Measurements from ENCODE around the gene EFHD1.
"Not testable (repeated sequence)": the region's sequence is repeated elsewhere in the genome, so short reads cannot be mapped to it uniquely, and the experiment has no call there.

EFHD1 gene

DNA sequence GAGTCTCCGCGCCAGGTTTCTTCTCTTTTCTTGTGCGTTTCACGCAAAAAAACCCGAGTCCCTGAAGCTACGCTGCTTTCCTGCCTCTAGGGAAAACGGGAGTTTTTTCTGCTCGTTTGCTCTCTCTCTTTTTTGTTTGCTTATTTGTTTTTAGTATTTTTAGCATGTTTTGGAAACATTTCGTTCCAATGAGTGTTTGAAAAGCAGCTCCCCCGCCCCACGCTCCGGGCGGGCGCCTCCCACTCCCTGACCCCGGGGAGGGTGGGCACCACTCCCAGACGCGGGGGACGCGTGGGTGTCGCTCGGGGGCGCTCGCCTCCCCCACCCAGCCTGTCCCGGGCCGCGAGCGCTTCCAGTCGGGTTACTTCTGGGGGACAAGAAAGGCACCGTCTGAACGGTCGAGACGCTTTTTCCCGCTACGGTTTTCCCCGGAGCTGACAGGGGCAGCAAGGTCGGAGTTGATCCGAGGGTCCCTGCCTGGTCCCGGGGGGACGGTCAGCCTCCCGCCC lies 446 bp upstream of the EFHD1 start:
- 0 out of 2 replicates have a peak, but pooled peaks have one; percentile 74 for TF ChIP-seq EZH2phosphoT487 (IDR thresholded peaks at IDR 0.05; ENCODE audit: borderline replicate concordance, low read length)
- TF ChIP-seq, protein P1, sequence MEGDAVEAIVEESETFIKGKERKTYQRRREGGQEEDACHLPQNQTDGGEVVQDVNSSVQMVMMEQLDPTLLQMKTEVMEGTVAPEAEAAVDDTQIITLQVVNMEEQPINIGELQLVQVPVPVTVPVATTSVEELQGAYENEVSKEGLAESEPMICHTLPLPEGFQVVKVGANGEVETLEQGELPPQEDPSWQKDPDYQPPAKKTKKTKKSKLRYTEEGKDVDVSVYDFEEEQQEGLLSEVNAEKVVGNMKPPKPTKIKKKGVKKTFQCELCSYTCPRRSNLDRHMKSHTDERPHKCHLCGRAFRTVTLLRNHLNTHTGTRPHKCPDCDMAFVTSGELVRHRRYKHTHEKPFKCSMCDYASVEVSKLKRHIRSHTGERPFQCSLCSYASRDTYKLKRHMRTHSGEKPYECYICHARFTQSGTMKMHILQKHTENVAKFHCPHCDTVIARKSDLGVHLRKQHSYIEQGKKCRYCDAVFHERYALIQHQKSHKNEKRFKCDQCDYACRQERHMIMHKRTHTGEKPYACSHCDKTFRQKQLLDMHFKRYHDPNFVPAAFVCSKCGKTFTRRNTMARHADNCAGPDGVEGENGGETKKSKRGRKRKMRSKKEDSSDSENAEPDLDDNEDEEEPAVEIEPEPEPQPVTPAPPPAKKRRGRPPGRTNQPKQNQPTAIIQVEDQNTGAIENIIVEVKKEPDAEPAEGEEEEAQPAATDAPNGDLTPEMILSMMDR (IDR thresholded peaks at IDR 0.05; ENCODE audit: low read depth, low read length, poor library complexity, severe bottlenecking), result no peak
- H3F3A ChIP-seq (ENCODE audit: control insufficient read depth, insufficient read depth), result no peaks in the 10 kb centered on the region
- no peaks in the 10 kb centered on the region for H3K9me2 ChIP-seq (replicated peaks; ENCODE audit: control insufficient read depth, low read length)
- H3K9me3 ChIP-seq (ENCODE audit: control insufficient read depth, insufficient read depth, low read length), result no peaks in the 10 kb centered on the region
- no peaks in the 10 kb centered on the region for H3K36me3 ChIP-seq (ENCODE audit: control insufficient read depth, low read length)
- H3K27ac ChIP-seq (ENCODE audit: low read depth, low read length), result no peak overlapping the region
- peak overlapping the region; percentile 13 for H3K4me3 ChIP-seq (ENCODE audit: low read length)
- H3K4me1 ChIP-seq (ENCODE audit: control insufficient read depth, low read length), result no peaks in the 10 kb centered on the region
- peak overlapping the region; percentile 48 for H3K4me2 ChIP-seq (ENCODE audit: low read length)
- peaks cover 16% of the 10 kb centered on the region for H3K27me3 ChIP-seq (ENCODE audit: control insufficient read depth, low read length)
- no peaks in the 10 kb centered on the region for H4K20me1 ChIP-seq (ENCODE audit: control insufficient read depth, insufficient read depth, low read depth, low read length)
- H3K79me2 ChIP-seq (ENCODE audit: control insufficient read depth, low read length), result no peaks in the 10 kb centered on the region

DNA sequence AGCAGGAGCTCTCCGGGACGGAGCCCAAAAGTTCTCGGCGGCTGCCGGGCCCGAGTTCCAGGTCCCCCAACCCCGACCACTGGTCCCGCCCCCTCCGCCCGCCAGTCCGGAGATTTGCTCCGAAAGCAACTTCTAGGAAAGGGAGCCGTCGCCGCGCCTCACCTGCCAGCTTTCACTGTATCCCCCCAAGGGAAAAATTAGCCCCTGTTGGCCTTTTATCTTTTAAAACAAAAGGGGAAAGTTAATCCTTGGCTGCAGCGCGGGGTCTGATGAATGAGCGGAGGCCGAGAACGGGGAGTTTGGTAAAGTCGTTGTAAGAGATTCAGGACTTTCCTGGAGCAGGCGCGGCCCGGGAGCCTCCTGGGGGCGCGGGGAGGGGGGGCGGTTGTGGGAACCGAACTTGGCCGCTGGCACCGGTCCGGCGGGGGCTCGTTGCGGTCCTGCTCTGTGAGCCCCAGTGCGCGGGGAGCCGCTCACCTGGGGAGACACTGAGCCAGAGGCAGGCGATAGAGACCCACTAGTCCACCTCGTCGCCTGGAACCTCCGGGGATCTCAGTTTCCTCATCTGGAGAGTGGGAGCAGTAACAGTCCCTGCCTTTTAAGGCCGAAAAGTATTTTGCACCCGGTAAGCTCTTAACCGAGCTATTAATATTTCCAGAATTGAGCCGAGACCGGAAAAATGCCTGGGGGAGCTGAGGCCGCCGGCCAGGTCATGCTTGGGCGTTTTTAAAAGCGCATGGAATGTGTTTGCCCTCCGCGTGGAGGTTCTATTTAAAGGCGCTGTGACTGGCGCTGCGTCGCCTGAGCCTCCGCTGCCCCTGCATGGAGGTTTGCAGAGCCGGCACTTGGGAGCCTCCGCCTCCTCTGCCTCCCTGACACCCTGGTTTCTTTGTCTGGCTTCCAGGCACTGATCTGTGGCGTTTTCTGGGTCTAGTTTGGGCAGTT lies 1.1 kb downstream of the EFHD1 start:
- Histone ChIP-seq H3K9me3 (ENCODE audit: control insufficient read depth, insufficient read depth, low read length) (no peaks in the 10 kb centered on the region), H3K4me3 (ENCODE audit: low read length) (no peak overlapping the region), H3F3A (ENCODE audit: control insufficient read depth, insufficient read depth) (no peaks in the 10 kb centered on the region), H4K20me1 (ENCODE audit: control insufficient read depth, insufficient read depth, low read depth, low read length) (no peaks in the 10 kb centered on the region), H3K9me2 (replicated peaks; ENCODE audit: control insufficient read depth, low read length) (no peaks in the 10 kb centered on the region), H3K79me2 (ENCODE audit: control insufficient read depth, low read length) (no peaks in the 10 kb centered on the region), H3K27me3 (ENCODE audit: control insufficient read depth, low read length) (peaks cover 19% of the 10 kb centered on the region), H3K36me3 (ENCODE audit: control insufficient read depth, low read length) (no peaks in the 10 kb centered on the region), H3K4me1 (ENCODE audit: control insufficient read depth, low read length) (no peaks in the 10 kb centered on the region), H3K4me2 (ENCODE audit: low read length) (no peak overlapping the region), H3K27ac (ENCODE audit: low read depth, low read length) (no peak overlapping the region)
- TF ChIP-seq, protein P1 (IDR thresholded peaks at IDR 0.05; ENCODE audit: low read depth, low read length, poor library complexity, severe bottlenecking), result no peak
- TF ChIP-seq EZH2phosphoT487 (IDR thresholded peaks at IDR 0.05; ENCODE audit: borderline replicate concordance, low read length), result no peak

DNA sequence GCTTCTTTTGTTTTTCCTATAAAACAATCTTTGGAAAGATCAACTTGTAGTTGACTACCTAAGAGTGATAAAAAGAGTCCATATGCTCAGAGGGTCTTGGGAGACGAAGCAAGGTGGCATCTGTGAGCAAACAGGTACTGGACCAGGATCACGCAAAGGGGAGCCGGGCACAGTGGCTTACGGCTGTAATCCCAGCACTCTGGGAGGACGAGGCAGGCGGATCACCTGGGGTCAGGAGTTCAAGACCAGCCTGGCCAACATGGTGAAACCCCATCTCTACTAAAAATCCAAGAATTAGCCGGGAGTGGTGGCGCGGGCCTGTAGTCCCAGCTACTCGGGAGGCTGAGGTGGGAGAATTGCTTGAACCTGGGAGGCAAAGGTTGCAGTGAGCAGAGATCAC lies 2.0 kb downstream of the EFHD1 start:
- H3F3A ChIP-seq (ENCODE audit: control insufficient read depth, insufficient read depth); H4K20me1 ChIP-seq (ENCODE audit: control insufficient read depth, insufficient read depth, low read depth, low read length); H3K36me3 ChIP-seq (ENCODE audit: control insufficient read depth, low read length); H3K79me2 ChIP-seq (ENCODE audit: control insufficient read depth, low read length); H3K4me3 ChIP-seq (ENCODE audit: low read length); H3K9me2 ChIP-seq (replicated peaks; ENCODE audit: control insufficient read depth, low read length); H3K4me1 ChIP-seq (ENCODE audit: control insufficient read depth, low read length); H3K4me2 ChIP-seq (ENCODE audit: low read length); H3K9me3 ChIP-seq (ENCODE audit: control insufficient read depth, insufficient read depth, low read length); H3K27ac ChIP-seq (ENCODE audit: low read depth, low read length): not testable (repeated sequence)
- peaks cover 19% of the 10 kb centered on the region for H3K27me3 ChIP-seq (ENCODE audit: control insufficient read depth, low read length)

DNA sequence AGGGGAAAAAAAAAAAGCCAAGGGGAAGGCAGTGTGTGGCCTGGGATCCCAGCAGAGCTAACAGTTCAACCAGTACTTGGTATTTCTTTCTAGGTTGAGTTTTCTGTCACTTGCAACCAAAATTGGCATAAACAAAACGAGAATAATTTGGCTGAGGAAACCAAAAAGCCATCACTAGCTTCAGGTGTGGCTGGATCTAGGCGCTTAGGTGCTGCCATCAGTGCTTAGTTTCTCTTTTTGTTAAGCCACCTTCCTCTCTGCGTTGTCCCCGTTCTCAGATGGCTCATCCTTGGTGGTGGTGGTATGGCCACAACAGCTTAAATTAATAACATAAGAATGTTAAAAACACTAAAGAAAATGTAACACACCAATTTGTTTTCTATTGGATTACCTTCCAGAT lies 2.4 kb downstream of the EFHD1 start:
- Histone ChIP-seq H3F3A (ENCODE audit: control insufficient read depth, insufficient read depth) (no peaks in the 10 kb centered on the region), H3K4me3 (ENCODE audit: low read length) (no peak overlapping the region), H3K27me3 (ENCODE audit: control insufficient read depth, low read length) (peaks cover 19% of the 10 kb centered on the region), H3K79me2 (ENCODE audit: control insufficient read depth, low read length) (no peaks in the 10 kb centered on the region), H3K4me1 (ENCODE audit: control insufficient read depth, low read length) (no peaks in the 10 kb centered on the region), H4K20me1 (ENCODE audit: control insufficient read depth, insufficient read depth, low read depth, low read length) (no peaks in the 10 kb centered on the region), H3K36me3 (ENCODE audit: control insufficient read depth, low read length) (no peaks in the 10 kb centered on the region), H3K27ac (ENCODE audit: low read depth, low read length) (no peak overlapping the region), H3K9me3 (ENCODE audit: control insufficient read depth, insufficient read depth, low read length) (no peaks in the 10 kb centered on the region), H3K4me2 (ENCODE audit: low read length) (no peak overlapping the region), H3K9me2 (replicated peaks; ENCODE audit: control insufficient read depth, low read length) (no peaks in the 10 kb centered on the region)
- TF ChIP-seq, protein P1 (IDR thresholded peaks at IDR 0.05; ENCODE audit: low read depth, low read length, poor library complexity, severe bottlenecking), result no peak
- no peak for TF ChIP-seq EZH2phosphoT487 (IDR thresholded peaks at IDR 0.05; ENCODE audit: borderline replicate concordance, low read length)

Measured in DOHH2 (cell line).